ENCODE results near the gene PACSIN1. TPM values are rescaled to one million over a fixed set of nuclear protein-coding genes. Genes with fewer than 3 reads are reported as not detected.

Gene PACSIN1
- total RNA-seq, 1 donor from 2014 or later, result 0.11 TPM

- ATAC-seq (ENCODE audit: low read depth), result no peak
- Mint-ChIP-seq H3K27me3 (no peaks in the 10 kb centered on the region), H3K27ac (no peak overlapping the region), H3K4me1 (no peaks in the 10 kb centered on the region), H3K36me3 (ENCODE audit: low read depth) (no peaks in the 10 kb centered on the region), H3K4me3 (no peak overlapping the region), H3K9me3 (no peaks in the 10 kb centered on the region)
- DNase-seq, result no peak
- intact Hi-C loops (cut with micrococcal nuclease), result no loop called here
- ChIA-PET POLR2A (no interaction called here), CTCF (no interaction called here)
- no peak for TF ChIP-seq CTCF (IDR thresholded peaks at IDR 0.05)
Measured at GRCh38 chr6:34534656-34535055, 68.8 kb downstream of the PACSIN1 start.

- no peaks in the 10 kb centered on the region for H3K36me3 Mint-ChIP-seq (ENCODE audit: low read depth)
- intact Hi-C loops (cut with micrococcal nuclease), result no loop called here
- DNase-seq (no peak), ATAC-seq (ENCODE audit: low read depth) (no peak)
- H3K9me3 Mint-ChIP-seq, result no peaks in the 10 kb centered on the region
- TF ChIP-seq CTCF (IDR thresholded peaks at IDR 0.05), result no peak
- no peak overlapping the region for H3K4me3 Mint-ChIP-seq
- H3K27me3 Mint-ChIP-seq, result no peaks in the 10 kb centered on the region
- ChIA-PET POLR2A (no interaction called here), CTCF (interaction anchor here (1.3 kb wide), 1 partner anchor 74 kb away, joined by 3 read pairs; no protein-coding TSS in a partner anchor)
- no peak overlapping the region for H3K27ac Mint-ChIP-seq
- H3K4me1 Mint-ChIP-seq, result no peaks in the 10 kb centered on the region
Measured at GRCh38 chr6:34535199-34535598, 69.3 kb downstream of the PACSIN1 start.

GRCh38 chr6:34535646-34536045 is 69.8 kb downstream of the PACSIN1 start:
- CTCF ChIA-PET, result interaction anchor here (1.3 kb wide), 1 partner anchor 73 kb away, joined by 3 read pairs; no protein-coding TSS in a partner anchor
- Mint-ChIP-seq H3K27me3 (no peaks in the 10 kb centered on the region), H3K9me3 (no peaks in the 10 kb centered on the region), H3K4me1 (no peaks in the 10 kb centered on the region), H3K4me3 (no peak overlapping the region), H3K27ac (no peak overlapping the region), H3K36me3 (ENCODE audit: low read depth) (no peaks in the 10 kb centered on the region)
- ATAC-seq (ENCODE audit: low read depth), result no peak
- intact Hi-C loops (cut with micrococcal nuclease), result no loop called here
- POLR2A ChIA-PET, result no interaction called here
- DNase-seq, result no peak
- TF ChIP-seq CTCF (IDR thresholded peaks at IDR 0.05), result no peak

- ATAC-seq (ENCODE audit: low read depth) (no peak), DNase-seq (no peak)
- ChIA-PET POLR2A (no interaction called here), CTCF (interaction anchor here (1.3 kb wide), 1 partner anchor 73 kb away, joined by 3 read pairs; no protein-coding TSS in a partner anchor)
- H3K4me1 Mint-ChIP-seq, result no peaks in the 10 kb centered on the region
- TF ChIP-seq CTCF (IDR thresholded peaks at IDR 0.05), result no peak
- intact Hi-C loops (cut with micrococcal nuclease), result no loop called here
- H3K4me3 Mint-ChIP-seq, result no peak overlapping the region
- no peak overlapping the region for H3K27ac Mint-ChIP-seq
- H3K36me3 Mint-ChIP-seq (ENCODE audit: low read depth), result no peaks in the 10 kb centered on the region
- no peaks in the 10 kb centered on the region for H3K27me3 Mint-ChIP-seq
- no peaks in the 10 kb centered on the region for H3K9me3 Mint-ChIP-seq
Measured at GRCh38 chr6:34536251-34536958, 70.5 kb downstream of the PACSIN1 start.

GRCh38 chr6:34536959-34537848 is 71.3 kb downstream of the PACSIN1 start:
- CTCF ChIA-PET, result no interaction called here
- Mint-ChIP-seq H3K4me1 (no peaks in the 10 kb centered on the region), H3K27ac (no peak overlapping the region), H3K36me3 (ENCODE audit: low read depth) (no peaks in the 10 kb centered on the region), H3K4me3 (no peak overlapping the region), H3K9me3 (no peaks in the 10 kb centered on the region), H3K27me3 (no peaks in the 10 kb centered on the region)
- intact Hi-C loops (cut with micrococcal nuclease), result no loop called here
- DNase-seq, result no peak
- no peak for TF ChIP-seq CTCF (IDR thresholded peaks at IDR 0.05)
- ATAC-seq (ENCODE audit: low read depth), result no peak
- POLR2A ChIA-PET, result no interaction called here
